IMR-90 (cell line): ENCODE results near the gene C11orf54. TPM values are rescaled to one million over a fixed set of nuclear protein-coding genes. Genes with fewer than 3 reads are reported as not detected.

Experiments
- ATAC-seq: fragments of 200-7000 bp; cut with Tn5 transposase; 2 replicates; pipeline ENCODE4 v1.9.1; 2020; ENCODE audit warnings: low read depth, mild to moderate bottlenecking, moderate library complexity
- BruUV-seq: library from RNA; stranded (reverse); fragments of 400-500 nt; replicated peaks from 2 replicates; lab custom pipeline; 2021; lab: Mats Ljungman, UMichigan
- CTCF ChIA-PET: fragments of 300-600 bp; formaldehyde crosslinking; extraction: SDS; loops from one replicate; lab custom pipeline; 2021; ENCODE audit warnings: antibody characterized with exemption; lab: Yijun Ruan, JAX
- POLR2A ChIA-PET: fragments of 300-600 bp; sonication (Branson Sonifier 250); formaldehyde crosslinking; loops from one replicate; lab custom pipeline; 2022; ENCODE audit warnings: antibody characterized with exemption; ENCODE audit not compliant: unreplicated experiment; lab: Charles Lee
- DNase-seq: peaks from one replicate; pipeline ENCODE4 v3.0.0; 2013
- H2AFZ ChIP-seq: replicated peaks from 2 replicates; pipeline ENCODE3; 2013; ENCODE audit warnings: low read length, mild to moderate bottlenecking; ENCODE audit not compliant: poor library complexity
- H2AK5ac ChIP-seq: 2 replicates; pipeline ENCODE4 v1.6.1; 2013; ENCODE audit warnings: low read depth, low read length, inconsistent platforms
- H2AK9ac ChIP-seq: replicated peaks from 2 replicates; pipeline ENCODE3; 2013; ENCODE audit warnings: mild to moderate bottlenecking, low read depth, low read length, moderate library complexity; ENCODE audit not compliant: poor library complexity
- H2BK120ac ChIP-seq: 2 replicates; pipeline ENCODE4 v1.6.1; 2013; ENCODE audit warnings: low read depth, low read length, inconsistent platforms
- H2BK15ac ChIP-seq: 3 replicates; pipeline ENCODE4 v1.6.1; 2013; ENCODE audit warnings: low read depth, low read length, inconsistent platforms
- H2BK20ac ChIP-seq: 2 replicates; pipeline ENCODE4 v1.6.1; 2013; ENCODE audit warnings: low read depth, mild to moderate bottlenecking, inconsistent platforms, low read length, moderate library complexity
- H2BK5ac ChIP-seq: 2 replicates; pipeline ENCODE4 v1.6.1; 2013; ENCODE audit warnings: mild to moderate bottlenecking, low read depth, low read length, inconsistent platforms; ENCODE audit not compliant: poor library complexity, severe bottlenecking
- H3K14ac ChIP-seq: replicated peaks from 2 replicates; pipeline ENCODE4 v1.6.1; 2013; ENCODE audit warnings: low read depth, low read length, inconsistent platforms
- H3K18ac ChIP-seq: 2 replicates; pipeline ENCODE4 v1.6.1; 2013; ENCODE audit warnings: low read depth, low read length, control low read depth
- H3K23ac ChIP-seq: 2 replicates; pipeline ENCODE4 v1.6.1; 2013; ENCODE audit warnings: low read depth, low read length, inconsistent platforms
- H3K27ac ChIP-seq: 2 replicates; pipeline ENCODE4 v1.5.1; 2013; ENCODE audit warnings: mild to moderate bottlenecking, control low read depth, low read length; ENCODE audit not compliant: insufficient read depth
- H3K27me3 ChIP-seq: 2 replicates; pipeline ENCODE4 v1.6.1; 2013; ENCODE audit warnings: low read length; ENCODE audit not compliant: control insufficient read depth, insufficient read depth
- H3K36me3 ChIP-seq: 2 replicates; pipeline ENCODE4 v1.6.1; 2013; ENCODE audit warnings: low read length, mixed read lengths; ENCODE audit not compliant: control insufficient read depth, insufficient read depth
- H3K4ac ChIP-seq: 2 replicates; pipeline ENCODE4 v1.6.1; 2013; ENCODE audit warnings: low read depth, low read length, inconsistent platforms
- H3K4me1 ChIP-seq: 2 replicates; pipeline ENCODE4 v1.6.1; 2013; ENCODE audit warnings: low read length, mixed read lengths; ENCODE audit not compliant: control insufficient read depth, insufficient read depth
- H3K4me2 ChIP-seq: 2 replicates; pipeline ENCODE4 v1.6.1; 2013; ENCODE audit warnings: low read depth, mild to moderate bottlenecking, control low read depth, low read length, moderate library complexity
- H3K4me3 ChIP-seq: 2 replicates; pipeline ENCODE4 v1.5.1; 2013; ENCODE audit warnings: low read depth, mild to moderate bottlenecking, control low read depth, low read length, moderate library complexity; ENCODE audit not compliant: insufficient read depth
- H3K56ac ChIP-seq: 2 replicates; pipeline ENCODE4 v1.6.1; 2013; ENCODE audit warnings: low read length, inconsistent platforms; ENCODE audit not compliant: insufficient read depth; ENCODE audit errors: extremely low read depth
- H3K79me1 ChIP-seq, 2 experiments: 2 replicates each; pipeline ENCODE4 v1.6.1; 2013; ENCODE audit warnings: low read length in 2 of 2, inconsistent platforms in 1 of 2, low read depth in 1 of 2
- H3K9ac ChIP-seq: 2 replicates; pipeline ENCODE4 v1.6.1; 2013; ENCODE audit warnings: low read depth, low read length, control low read depth
- H3K9me1 ChIP-seq: 2 replicates; pipeline ENCODE4 v1.6.1; 2013; ENCODE audit warnings: low read length, inconsistent platforms; ENCODE audit not compliant: insufficient read depth
- H3K9me3 ChIP-seq: 2 replicates; pipeline ENCODE4 v1.6.1; 2013; ENCODE audit warnings: low read length; ENCODE audit not compliant: control insufficient read depth, insufficient read depth
- H4K20me1 ChIP-seq: 2 replicates; pipeline ENCODE4 v1.6.1; 2013; ENCODE audit warnings: low read length, inconsistent platforms; ENCODE audit not compliant: insufficient read depth
- H4K5ac ChIP-seq: 2 replicates; pipeline ENCODE4 v1.6.1; 2013; ENCODE audit warnings: mild to moderate bottlenecking, low read depth, low read length, control low read depth
- H4K8ac ChIP-seq, 2 experiments: 2 replicates each; pipeline ENCODE4 v1.6.1; 2013; ENCODE audit warnings: low read depth in 2 of 2, low read length in 2 of 2, control low read depth in 1 of 2, inconsistent platforms in 1 of 2
- H4K91ac ChIP-seq: 2 replicates; pipeline ENCODE4 v1.6.1; 2013; ENCODE audit warnings: low read depth, low read length, inconsistent platforms; ENCODE audit not compliant: insufficient read depth
- CHD1 ChIP-seq: IDR thresholded peaks from 2 replicates; pipeline ENCODE4 v1.6.1; 2012; ENCODE audit warnings: low read depth, low read length, improper control_type of control experiment
- NFE2L2 ChIP-seq: fragments of 150-350 bp; IDR thresholded peaks from 2 replicates; pipeline ENCODE4 v1.6.1; 2016; ENCODE audit warnings: low read depth, mild to moderate bottlenecking, low read length
- WGBS, 2 experiments: methylation state at CpG; one replicate each; pipeline versions ENCODE4 v1.1.5 to v1.1.7; 2013; ENCODE audit warnings: missing lambda C conversion rate in 2 of 2; ENCODE audit not compliant: insufficient read length in 1 of 2; ENCODE audit errors: extremely low coverage in 2 of 2; 5-methylcytosine and 5-hydroxymethylcytosine counted together
- dilution Hi-C: fragments of 300-500 bp; cut with HindIII; formaldehyde crosslinking; loops from one replicate; pipeline ENCODE4 v1.14.3; 2018; ENCODE audit warnings: low sequenced_read_pairs; ENCODE audit not compliant: unreplicated experiment
- in situ Hi-C: fragments of 300-500 bp; cut with MboI; formaldehyde crosslinking; loops from 3 replicates; pipeline ENCODE4 v1.14.3; 2019; ENCODE audit warnings: low sequenced_read_pairs, inconsistent platforms, mixed read lengths
- intact Hi-C: fragments of 100-400 bp; cut with micrococcal nuclease; formaldehyde crosslinking; loops from 2 replicates; pipeline ENCODE4 v1.10.0; 2022
- polyA plus RNA-seq, 3 experiments: library from polyadenylated mRNA; depleted of rRNA; stranded (reverse); fragments of >200 nt; gene quantifications; 2 replicates each; pipeline ENCODE4 v1.2.3, GENCODE V29; 2012; ENCODE audit warnings: low replicate concordance in 1 of 3
- total RNA-seq: library from RNA; depleted of rRNA; stranded (reverse); fragments of >200 nt; gene quantifications from 2 replicates; pipeline ENCODE4 v1.2.3, GENCODE V29; 2012

The C11orf54 gene
- total and polyA plus RNA-seq, 2 of the 4 experiments (the other 2 are of a cell fraction): 13.7 to 16.0 TPM

DNA sequence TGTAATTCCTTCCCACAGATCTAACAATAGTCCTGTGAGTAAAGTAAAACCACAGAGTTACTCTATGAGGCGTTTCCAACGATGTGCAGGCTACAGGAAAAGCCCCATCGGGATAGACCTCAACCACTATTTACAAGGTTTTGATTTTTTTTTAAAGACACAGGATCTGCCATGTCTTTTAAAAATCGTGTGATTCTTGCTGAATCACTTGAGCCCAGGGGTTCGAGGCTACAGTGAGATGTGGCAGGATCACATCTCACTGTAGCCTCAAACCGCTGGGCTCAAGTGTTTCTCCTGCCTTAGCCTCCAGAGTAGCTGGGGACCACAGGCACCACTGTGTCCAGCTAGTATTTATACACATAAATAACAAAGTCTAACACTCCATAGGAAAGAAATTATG lies 8.0 kb upstream of the C11orf54 start:
- no peaks in the 10 kb centered on the region; the same call in 1 of the 2 replicates for H3K9me1 ChIP-seq
- H4K91ac ChIP-seq: no peak overlapping the region
- no peaks in the 10 kb centered on the region for H3K27me3 ChIP-seq
- H2BK20ac ChIP-seq: no peak overlapping the region
- no peak overlapping the region for H4K8ac ChIP-seq
- no peak overlapping the region for H3K4me2 ChIP-seq
- no peak overlapping the region for H3K9ac ChIP-seq
- dilution Hi-C loops (no loop called here), in situ Hi-C loops (loop anchor here (10.0 kb wide), 1 partner anchor 401 kb away; no protein-coding TSS in a partner anchor), intact Hi-C loops (no loop called here)
- H3K36me3 ChIP-seq: peaks cover 47% of the 10 kb centered on the region
- peak overlapping the region; percentile 23; the same call in 1 of the 2 replicates for H3K27ac ChIP-seq
- TF ChIP-seq CHD1 (no peak), NFE2L2 (no peak)
- WGBS, 2 experiments: 83% methylated on average over 1 of the region's 6 CpGs; no CpG with 5 or more reads in 1 of the 2 experiments
- no peak overlapping the region for H3K23ac ChIP-seq
- peak overlapping the region; percentile 17 for H2BK5ac ChIP-seq
- peaks cover 11 to 33% of the 10 kb centered on the region in 2 experiments; a peak in 2 of 4 replicates for H3K79me1 ChIP-seq
- H4K20me1 ChIP-seq: peaks cover 79% of the 10 kb centered on the region
- H3K4me3 ChIP-seq: no peak overlapping the region
- ATAC-seq (no peak), DNase-seq (no peak)
- H3K56ac ChIP-seq: no peak overlapping the region
- peaks cover 11% of the 10 kb centered on the region for H3K4me1 ChIP-seq
- POLR2A ChIA-PET: no interaction called here
- CTCF ChIA-PET: no interaction called here
- H3K4ac ChIP-seq: no peak overlapping the region
- H2BK15ac ChIP-seq: no peak overlapping the region
- H2AFZ ChIP-seq: no peak overlapping the region
- no peak overlapping the region for H2AK5ac ChIP-seq
- H3K18ac ChIP-seq: no peak overlapping the region
- H3K14ac ChIP-seq: no peak overlapping the region
- no peak overlapping the region for H4K5ac ChIP-seq
- no peak overlapping the region for H2AK9ac ChIP-seq
- no peak overlapping the region for H2BK120ac ChIP-seq
- H3K9me3 ChIP-seq: no peaks in the 10 kb centered on the region
- BruUV-seq: no TSS peak
